ENCODE results near the gene EXPH5.
A peak's percentile ranks its signal among the peaks of the same experiment; 100 is the strongest.

The EXPH5 gene

DNA sequence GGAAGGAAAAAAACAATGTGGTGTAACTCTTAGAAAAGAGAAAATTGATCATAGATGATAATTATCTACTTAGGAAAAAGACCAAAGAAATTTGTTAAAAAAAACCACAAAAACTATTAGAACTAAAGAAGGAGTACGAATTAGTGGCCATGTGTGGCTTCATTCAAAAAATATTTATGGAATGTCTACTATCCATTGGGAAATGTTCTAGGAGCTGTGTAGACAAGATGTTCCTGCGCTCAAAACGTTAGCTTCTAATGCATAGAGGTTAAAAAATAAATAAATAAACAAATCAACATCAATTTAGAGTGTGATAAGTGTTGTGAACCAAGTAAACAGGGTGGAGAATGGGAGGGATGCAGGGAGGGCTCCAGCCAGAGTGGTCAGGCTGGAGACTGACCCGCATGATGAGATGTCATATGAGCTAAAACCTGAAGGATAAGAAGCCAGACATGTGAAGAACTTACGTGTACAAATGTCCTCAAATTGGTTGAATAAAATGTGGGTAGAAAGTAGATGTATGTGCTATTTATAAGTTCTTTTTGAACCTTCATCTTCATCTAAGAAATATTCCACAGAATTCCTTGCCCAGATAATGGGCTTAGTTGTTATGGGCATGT lies 4.3 kb upstream of the EXPH5 start:
- ATAC-seq: no peak
- TF ChIP-seq ZNF565 (CRISPR knock-in tag; conservative IDR thresholded peaks at IDR 0.05; ENCODE audit: low read depth): no peak
- no peak for TF ChIP-seq ZC3H10 (CRISPR knock-in tag; IDR thresholded peaks at IDR 0.05)
- no peak for TF ChIP-seq ZNF8 (CRISPR knock-in tag; IDR thresholded peaks at IDR 0.05)

- TF ChIP-seq ZNF70 (CRISPR knock-in tag; IDR thresholded peaks at IDR 0.05): no peak
- no peak for TF ChIP-seq CREB5 (CRISPR knock-in tag; IDR thresholded peaks at IDR 0.05; ENCODE audit: low read depth)
- no peak for TF ChIP-seq ARNTL (CRISPR knock-in tag; IDR thresholded peaks at IDR 0.05; ENCODE audit: borderline replicate concordance, low read depth)
- no peak for TF ChIP-seq ZC3H10 (CRISPR knock-in tag; IDR thresholded peaks at IDR 0.05)
- ATAC-seq: no peak
These were observed 3.1 kb upstream of the EXPH5 start for GRCh38 chr11:108596701-108597100.

DNA sequence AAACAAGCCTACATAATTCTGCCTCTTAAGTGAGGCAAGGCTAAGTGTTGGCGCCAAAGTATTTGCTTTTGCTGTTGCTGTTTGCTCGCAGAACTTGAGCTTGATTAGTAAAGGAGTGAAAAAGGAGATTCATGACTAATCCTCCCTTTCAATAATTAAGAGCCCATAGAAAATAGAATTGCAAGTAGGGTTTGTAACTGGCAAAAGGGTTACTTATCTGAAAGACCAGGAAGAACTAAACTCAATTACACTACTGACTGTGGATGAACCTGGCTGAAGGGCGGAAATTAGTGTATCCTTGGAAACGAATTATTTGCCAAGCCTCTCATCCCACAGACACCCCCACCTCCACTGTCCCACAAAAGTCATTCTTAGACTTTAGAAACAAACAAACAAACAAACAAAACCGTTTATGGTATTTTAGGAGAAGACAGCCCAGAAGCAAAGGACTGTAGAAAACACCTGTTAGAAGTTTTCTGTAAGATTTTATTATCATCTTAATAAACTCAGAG lies 411 bp upstream of the EXPH5 start:
- no peak for TF ChIP-seq ISL1 (CRISPR knock-in tag; IDR thresholded peaks at IDR 0.05)
- TF ChIP-seq ESRRG (CRISPR knock-in tag; IDR thresholded peaks at IDR 0.05): no peak
- TF ChIP-seq, protein P1, sequence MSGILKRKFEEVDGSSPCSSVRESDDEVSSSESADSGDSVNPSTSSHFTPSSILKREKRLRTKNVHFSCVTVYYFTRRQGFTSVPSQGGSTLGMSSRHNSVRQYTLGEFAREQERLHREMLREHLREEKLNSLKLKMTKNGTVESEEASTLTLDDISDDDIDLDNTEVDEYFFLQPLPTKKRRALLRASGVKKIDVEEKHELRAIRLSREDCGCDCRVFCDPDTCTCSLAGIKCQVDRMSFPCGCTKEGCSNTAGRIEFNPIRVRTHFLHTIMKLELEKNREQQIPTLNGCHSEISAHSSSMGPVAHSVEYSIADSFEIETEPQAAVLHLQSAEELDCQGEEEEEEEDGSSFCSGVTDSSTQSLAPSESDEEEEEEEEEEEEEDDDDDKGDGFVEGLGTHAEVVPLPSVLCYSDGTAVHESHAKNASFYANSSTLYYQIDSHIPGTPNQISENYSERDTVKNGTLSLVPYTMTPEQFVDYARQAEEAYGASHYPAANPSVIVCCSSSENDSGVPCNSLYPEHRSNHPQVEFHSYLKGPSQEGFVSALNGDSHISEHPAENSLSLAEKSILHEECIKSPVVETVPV (CRISPR knock-in tag; IDR thresholded peaks at IDR 0.05): no peak
- TF ChIP-seq GLIS3 (CRISPR knock-in tag; IDR thresholded peaks at IDR 0.05): no peak
- no peak for TF ChIP-seq CREB5 (CRISPR knock-in tag; IDR thresholded peaks at IDR 0.05; ENCODE audit: low read depth)
- no peak for TF ChIP-seq ZNF70 (CRISPR knock-in tag; IDR thresholded peaks at IDR 0.05)
- TF ChIP-seq TOX (CRISPR knock-in tag; IDR thresholded peaks at IDR 0.05; ENCODE audit: borderline replicate concordance): no peak
- TF ChIP-seq CSDC2 (CRISPR knock-in tag; IDR thresholded peaks at IDR 0.05): no peak
- no peak for TF ChIP-seq ARNTL (CRISPR knock-in tag; IDR thresholded peaks at IDR 0.05; ENCODE audit: borderline replicate concordance, low read depth)
- TF ChIP-seq PPARA (CRISPR knock-in tag; IDR thresholded peaks at IDR 0.05; ENCODE audit: borderline replicate concordance): no peak
- ATAC-seq: no peak

DNA sequence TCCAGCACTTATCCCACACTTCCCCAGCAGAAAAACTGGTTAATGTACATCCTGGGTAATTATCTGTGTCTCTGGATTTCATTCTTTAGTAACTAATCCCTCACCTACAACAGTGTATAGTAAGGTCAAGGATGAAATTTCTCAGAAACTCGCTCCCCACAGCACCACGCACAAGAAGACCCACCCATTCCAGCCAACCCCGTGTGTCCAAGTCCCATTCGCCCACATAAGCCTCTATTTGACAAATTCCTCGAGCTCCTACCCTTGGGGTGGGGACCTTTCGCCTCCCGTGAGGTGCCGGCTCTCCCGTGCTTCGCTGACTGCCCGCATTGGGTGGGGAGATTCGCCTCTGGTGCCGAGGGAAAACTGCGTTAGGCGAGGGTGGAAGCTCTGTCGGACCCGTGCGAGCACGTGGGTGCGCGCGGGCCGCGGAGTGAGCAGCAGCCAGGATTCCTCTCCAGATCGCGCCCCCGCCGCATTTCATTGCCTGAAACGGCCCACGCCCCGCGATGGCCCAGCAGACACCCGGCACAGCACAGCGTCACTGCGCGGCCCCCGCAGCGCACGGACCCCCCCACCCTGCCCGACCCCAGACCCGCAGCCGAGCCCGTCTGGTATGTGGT lies 866 bp downstream of the EXPH5 start:
- ATAC-seq: peak; percentile 49
- TF ChIP-seq, protein P2, sequence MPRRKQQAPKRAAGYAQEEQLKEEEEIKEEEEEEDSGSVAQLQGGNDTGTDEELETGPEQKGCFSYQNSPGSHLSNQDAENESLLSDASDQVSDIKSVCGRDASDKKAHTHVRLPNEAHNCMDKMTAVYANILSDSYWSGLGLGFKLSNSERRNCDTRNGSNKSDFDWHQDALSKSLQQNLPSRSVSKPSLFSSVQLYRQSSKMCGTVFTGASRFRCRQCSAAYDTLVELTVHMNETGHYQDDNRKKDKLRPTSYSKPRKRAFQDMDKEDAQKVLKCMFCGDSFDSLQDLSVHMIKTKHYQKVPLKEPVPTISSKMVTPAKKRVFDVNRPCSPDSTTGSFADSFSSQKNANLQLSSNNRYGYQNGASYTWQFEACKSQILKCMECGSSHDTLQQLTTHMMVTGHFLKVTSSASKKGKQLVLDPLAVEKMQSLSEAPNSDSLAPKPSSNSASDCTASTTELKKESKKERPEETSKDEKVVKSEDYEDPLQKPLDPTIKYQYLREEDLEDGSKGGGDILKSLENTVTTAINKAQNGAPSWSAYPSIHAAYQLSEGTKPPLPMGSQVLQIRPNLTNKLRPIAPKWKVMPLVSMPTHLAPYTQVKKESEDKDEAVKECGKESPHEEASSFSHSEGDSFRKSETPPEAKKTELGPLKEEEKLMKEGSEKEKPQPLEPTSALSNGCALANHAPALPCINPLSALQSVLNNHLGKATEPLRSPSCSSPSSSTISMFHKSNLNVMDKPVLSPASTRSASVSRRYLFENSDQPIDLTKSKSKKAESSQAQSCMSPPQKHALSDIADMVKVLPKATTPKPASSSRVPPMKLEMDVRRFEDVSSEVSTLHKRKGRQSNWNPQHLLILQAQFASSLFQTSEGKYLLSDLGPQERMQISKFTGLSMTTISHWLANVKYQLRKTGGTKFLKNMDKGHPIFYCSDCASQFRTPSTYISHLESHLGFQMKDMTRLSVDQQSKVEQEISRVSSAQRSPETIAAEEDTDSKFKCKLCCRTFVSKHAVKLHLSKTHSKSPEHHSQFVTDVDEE (CRISPR knock-in tag; IDR thresholded peaks at IDR 0.05): no peak
- TF ChIP-seq ESRRG (CRISPR knock-in tag; IDR thresholded peaks at IDR 0.05) (no peak), TCF4 (CRISPR knock-in tag; IDR thresholded peaks at IDR 0.05; ENCODE audit: borderline replicate concordance) (no peak), ZNF70 (CRISPR knock-in tag; IDR thresholded peaks at IDR 0.05) (no peak), ZNF565 (CRISPR knock-in tag; conservative IDR thresholded peaks at IDR 0.05; ENCODE audit: low read depth) (no peak), ZFP3 (CRISPR knock-in tag; IDR thresholded peaks at IDR 0.05) (no peak), POU6F1 (CRISPR knock-in tag; IDR thresholded peaks at IDR 0.05; ENCODE audit: borderline replicate concordance, low read depth) (no peak), SNAI2 (CRISPR knock-in tag; IDR thresholded peaks at IDR 0.05) (no peak), ZC3H10 (CRISPR knock-in tag; IDR thresholded peaks at IDR 0.05) (no peak), ARNTL (CRISPR knock-in tag; IDR thresholded peaks at IDR 0.05; ENCODE audit: borderline replicate concordance, low read depth) (no peak), CREB5 (CRISPR knock-in tag; IDR thresholded peaks at IDR 0.05; ENCODE audit: low read depth) (no peak), BACH2 (CRISPR knock-in tag; IDR thresholded peaks at IDR 0.05; ENCODE audit: borderline replicate concordance) (no peak), PPARA (CRISPR knock-in tag; IDR thresholded peaks at IDR 0.05; ENCODE audit: borderline replicate concordance) (no peak), CSDC2 (CRISPR knock-in tag; IDR thresholded peaks at IDR 0.05) (no peak)
- TF ChIP-seq, protein P1 (CRISPR knock-in tag; IDR thresholded peaks at IDR 0.05): no peak
